ENCODE data around the gene WDFY1. TPM values are rescaled to one million over a fixed set of nuclear protein-coding genes. Genes with fewer than 3 reads are reported as not detected.

Gene WDFY1
- total and polyA plus RNA-seq, 9 of the 15 experiments (the other 6 are each of a cell fraction or from before 2014, with no cell fraction given) = 5.4 to 27.6 (median 17.5) TPM

DNA sequence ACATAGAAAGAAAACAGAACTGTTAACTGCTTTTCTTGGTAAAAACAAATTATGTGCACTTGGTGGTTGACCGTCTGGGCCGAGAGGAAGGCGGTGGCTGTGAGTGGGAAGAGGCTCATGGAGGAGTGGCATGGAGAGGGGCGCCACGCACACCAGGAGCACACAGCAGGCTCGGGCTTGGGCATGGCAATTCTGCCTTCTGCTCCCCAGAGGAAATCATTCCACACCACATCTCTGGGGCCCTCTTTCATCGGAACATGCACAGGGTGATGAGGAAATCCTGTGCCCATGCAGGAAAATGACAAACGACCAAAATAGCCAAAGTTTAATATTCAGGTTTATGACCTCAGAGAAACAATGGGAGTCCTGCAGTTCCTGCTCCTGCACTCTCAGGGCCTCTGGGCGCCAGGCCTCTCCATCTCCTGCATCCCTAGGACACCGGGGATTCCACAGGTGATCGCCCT, 26.4 kb downstream of the WDFY1 start (continued):
- TF ChIP-seq ZNF133 (CRISPR knock-in tag; IDR thresholded peaks at IDR 0.05) = no peak
- no peak for TF ChIP-seq RBM17 (IDR thresholded peaks at IDR 0.05; ENCODE audit: borderline replicate concordance, low read depth, low read length)

DNA sequence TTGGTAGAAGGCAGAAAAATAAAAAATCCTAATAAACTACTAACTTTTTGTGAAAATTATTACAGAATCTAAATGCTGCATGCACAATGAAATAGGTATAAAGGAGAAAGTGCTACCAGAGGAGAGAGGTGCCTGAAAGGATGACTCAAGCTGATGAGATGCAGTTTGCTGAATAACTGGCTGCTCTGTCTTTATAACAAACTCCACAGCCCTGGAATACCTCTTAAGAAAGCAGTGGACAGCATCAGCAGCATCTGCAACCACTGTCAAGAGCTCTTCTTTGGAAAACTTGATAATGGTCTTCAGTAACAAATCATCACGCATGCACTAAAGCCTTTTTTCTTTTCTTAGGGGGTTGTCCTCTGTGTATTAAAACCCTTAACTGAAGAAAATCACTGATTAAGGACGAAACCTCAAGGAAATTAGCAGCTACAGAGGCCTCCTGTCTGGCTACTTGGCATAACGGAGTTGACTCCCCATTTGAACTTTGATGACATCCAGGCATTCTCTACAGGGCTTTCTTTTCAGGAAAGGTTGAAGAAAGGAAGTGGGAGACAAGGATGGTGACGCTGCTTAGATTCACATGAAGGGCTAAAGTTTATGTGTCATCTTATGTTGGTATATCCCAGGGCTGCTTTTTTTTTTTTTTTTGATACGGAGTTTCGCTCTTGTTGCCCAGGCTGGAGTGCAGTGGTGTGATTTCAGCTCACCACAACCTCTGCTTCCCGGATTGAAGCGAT, 28.8 kb downstream of the WDFY1 start:
- ATAC-seq = no peak
- Histone ChIP-seq H3K4me2 (ENCODE audit: insufficient read depth, low read length) (no peak overlapping the region), H2AFZ (ENCODE audit: low read depth, low read length) (no peak overlapping the region), H3K9me3 (replicated peaks; ENCODE audit: control insufficient read depth, insufficient read depth, low read depth, low read length) (no peaks in the 10 kb centered on the region), H3K27me3 (ENCODE audit: control insufficient read depth in 2 of 2, insufficient read depth in 2 of 2, low read length in 2 of 2) (no peaks in the 10 kb centered on the region), H3K4me1 (replicated peaks in 1 of 2; ENCODE audit: control insufficient read depth in 2 of 2, insufficient read depth in 2 of 2, low read length in 2 of 2) (0 out of 5 replicates have a peak, but pooled peaks cover 0 to 3% of the 10 kb centered on the region in 2 experiments), H3K9me1 (ENCODE audit: control insufficient read depth, insufficient read depth, low read length) (no peaks in the 10 kb centered on the region), H3K4me3 (no peak overlapping the region), H3K36me3 (ENCODE audit: control insufficient read depth, insufficient read depth, low read length) (0 out of 3 replicates have a peak, but pooled peaks cover 2% of the 10 kb centered on the region), H4K20me1 (replicated peaks; ENCODE audit: control insufficient read depth, insufficient read depth, low read length) (no peaks in the 10 kb centered on the region; the same call in 1 of the 2 replicates), H3K79me2 (ENCODE audit: control insufficient read depth, insufficient read depth, low read length) (no peaks in the 10 kb centered on the region), H3K9ac (ENCODE audit: insufficient read depth in 1 of 2, low read depth in 2 of 2, low read length in 2 of 2) (no peak overlapping the region), H3K27ac (ENCODE audit: extremely low read depth, low read depth, low read length) (no peak overlapping the region)
- WGBS (ENCODE audit: insufficient coverage, low coverage, missing lambda C conversion rate) = 88% methylated on average over 4 of the region's 8 CpGs
- no peak for DNase-seq (ENCODE audit: extremely low read depth in 1 of 4, low spot score in 3 of 4)
- in situ Hi-C loops (cut with MboI) (no loop called here), intact Hi-C loops (cut with micrococcal nuclease) (no loop called here)
- FAIRE-seq = no peak
- CTCF ChIA-PET (ENCODE audit: low intra/inter-chr PET ratio) = no interaction called here
- TF ChIP-seq ZNF253 (CRISPR knock-in tag; conservative IDR thresholded peaks at IDR 0.05) = no peak
- no peak for TF ChIP-seq NELFE (IDR thresholded peaks at IDR 0.05; ENCODE audit: insufficient read depth, insufficient read length)
- no peak for TF ChIP-seq HMGXB4 (CRISPR knock-in tag; IDR thresholded peaks at IDR 0.05)
- no peak for TF ChIP-seq MCM2 (IDR thresholded peaks at IDR 0.05; ENCODE audit: low read depth)
- no TSS peak for BruUV-seq (replicated peaks)
- POLR2A ChIA-PET = interaction anchor here (1.5 kb wide), 1 partner anchor 8 kb away, joined by 3 read pairs; no protein-coding TSS in a partner anchor

Data from K562 (cell line).